Measurements from ENCODE around the gene FILIP1L.

DNA sequence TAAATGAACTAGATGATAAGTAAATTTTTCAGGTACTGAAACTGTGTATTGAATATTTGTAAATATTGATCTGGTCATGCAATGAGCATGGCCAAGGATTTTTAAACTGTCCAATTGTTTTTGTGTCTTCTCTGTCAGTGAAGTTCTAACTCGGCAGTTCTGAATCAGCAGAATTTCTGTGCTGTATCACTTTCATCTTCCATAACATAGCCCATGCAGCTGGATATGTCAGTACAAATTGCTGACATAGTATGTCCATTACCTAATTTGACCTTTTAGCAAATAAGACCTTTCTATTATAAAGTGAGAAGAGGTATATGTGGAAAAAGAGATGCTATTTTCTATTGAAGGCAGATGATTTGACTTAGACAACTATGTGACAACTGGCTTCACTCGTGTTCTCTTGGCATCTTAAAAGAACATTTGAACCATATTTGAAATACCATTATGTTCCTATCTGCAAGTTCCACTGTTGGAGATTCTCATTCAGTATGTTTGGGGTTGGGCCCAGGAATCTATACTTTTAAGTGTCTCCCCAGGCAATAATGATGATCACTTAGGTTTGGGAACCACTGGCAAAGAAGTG, 206.2 kb downstream of the FILIP1L start:
- TF ChIP-seq POLR2A (IDR thresholded peaks at IDR 0.05) (no peak), POLR2AphosphoS5 (IDR thresholded peaks at IDR 0.05) (no peak), EP300 (IDR thresholded peaks at IDR 0.05) (no peak)
- TF ChIP-seq, protein P1, sequence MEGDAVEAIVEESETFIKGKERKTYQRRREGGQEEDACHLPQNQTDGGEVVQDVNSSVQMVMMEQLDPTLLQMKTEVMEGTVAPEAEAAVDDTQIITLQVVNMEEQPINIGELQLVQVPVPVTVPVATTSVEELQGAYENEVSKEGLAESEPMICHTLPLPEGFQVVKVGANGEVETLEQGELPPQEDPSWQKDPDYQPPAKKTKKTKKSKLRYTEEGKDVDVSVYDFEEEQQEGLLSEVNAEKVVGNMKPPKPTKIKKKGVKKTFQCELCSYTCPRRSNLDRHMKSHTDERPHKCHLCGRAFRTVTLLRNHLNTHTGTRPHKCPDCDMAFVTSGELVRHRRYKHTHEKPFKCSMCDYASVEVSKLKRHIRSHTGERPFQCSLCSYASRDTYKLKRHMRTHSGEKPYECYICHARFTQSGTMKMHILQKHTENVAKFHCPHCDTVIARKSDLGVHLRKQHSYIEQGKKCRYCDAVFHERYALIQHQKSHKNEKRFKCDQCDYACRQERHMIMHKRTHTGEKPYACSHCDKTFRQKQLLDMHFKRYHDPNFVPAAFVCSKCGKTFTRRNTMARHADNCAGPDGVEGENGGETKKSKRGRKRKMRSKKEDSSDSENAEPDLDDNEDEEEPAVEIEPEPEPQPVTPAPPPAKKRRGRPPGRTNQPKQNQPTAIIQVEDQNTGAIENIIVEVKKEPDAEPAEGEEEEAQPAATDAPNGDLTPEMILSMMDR (IDR thresholded peaks at IDR 0.05), result no peak

Data from stomach (tissue), 4 donors.